Measurements from ENCODE around the gene SLC4A11.

GRCh38 chr20:3245711-3246110 lies 6.7 kb upstream of the SLC4A11 start:
- TF ChIP-seq CTCF (IDR thresholded peaks at IDR 0.05) (no peak), POLR2A (IDR thresholded peaks at IDR 0.05) (no peak)
